Endodermal cell (in vitro differentiated cells): ENCODE measurements around the gene PPIL3. TPM values are rescaled to one million over a fixed set of nuclear protein-coding genes. Genes with fewer than 3 reads are reported as not detected.

ENCODE experiments used
- DNase-seq: peaks from one replicate; pipeline ENCODE4 v3.0.0-alpha.2; 2017
- H3K27ac ChIP-seq: 2 replicates; pipeline ENCODE4 v1.5.1; 2013; ENCODE audit warnings: mild to moderate bottlenecking, low read depth, low read length, moderate library complexity
- H3K27me3 ChIP-seq: 2 replicates; pipeline ENCODE4 v1.6.1; 2013; ENCODE audit warnings: mild to moderate bottlenecking, low read length, moderate library complexity; ENCODE audit not compliant: insufficient read depth, control insufficient read depth, poor library complexity, severe bottlenecking
- H3K36me3 ChIP-seq: 2 replicates; pipeline ENCODE4 v1.7.0; 2013; ENCODE audit warnings: mild to moderate bottlenecking, low read length, moderate library complexity; ENCODE audit not compliant: control insufficient read depth, insufficient read depth
- H3K4me1 ChIP-seq: one replicate; pipeline ENCODE4 v1.7.0; 2013; ENCODE audit warnings: low read length; ENCODE audit not compliant: control insufficient read depth, insufficient read depth
- H3K4me3 ChIP-seq: 2 replicates; pipeline ENCODE4 v1.5.1; 2013; ENCODE audit warnings: mild to moderate bottlenecking, low read length, moderate library complexity
- H3K9ac ChIP-seq: 2 replicates; pipeline ENCODE4 v1.6.1; 2013; ENCODE audit warnings: mild to moderate bottlenecking, low read length, moderate library complexity; ENCODE audit not compliant: poor library complexity, severe bottlenecking; ENCODE audit errors: extremely low read depth
- H3K9me3 ChIP-seq: 2 replicates; pipeline ENCODE4 v1.6.1; 2013; ENCODE audit warnings: mild to moderate bottlenecking, low read length, moderate library complexity; ENCODE audit not compliant: control insufficient read depth
- H3K27ac Mint-ChIP-seq: 2 replicates; pipeline ENCODE4 v1.8.0; 2020; ENCODE audit warnings: mixed read lengths
- H3K27me3 Mint-ChIP-seq: 2 replicates; pipeline ENCODE4 v1.8.0; 2021; ENCODE audit warnings: mild to moderate bottlenecking, mixed read lengths; ENCODE audit not compliant: insufficient read depth
- H3K36me3 Mint-ChIP-seq: 2 replicates; pipeline ENCODE4 v1.8.0; 2020; ENCODE audit warnings: low read depth, mixed read lengths
- H3K4me1 Mint-ChIP-seq: 2 replicates; pipeline ENCODE4 v1.8.0; 2020; ENCODE audit warnings: mixed read lengths
- H3K4me3 Mint-ChIP-seq: 2 replicates; pipeline ENCODE4 v1.8.0; 2020; ENCODE audit warnings: mild to moderate bottlenecking, moderate library complexity, mixed read lengths
- H3K9me3 Mint-ChIP-seq: 2 replicates; pipeline ENCODE4 v1.8.0; 2020; ENCODE audit warnings: mild to moderate bottlenecking, mixed read lengths
- CTCF ChIP-seq: fragments of 200-600 bp; sonication (generic); conservative IDR thresholded peaks from 2 replicates; pipeline ENCODE4 v1.5.0; 2021; ENCODE audit warnings: antibody characterized with exemption, mild to moderate bottlenecking
- WGBS, 2 experiments: methylation state at CpG; one replicate each; pipeline versions ENCODE4 v1.1.5 to v1.1.7; 2013; ENCODE audit warnings: missing lambda C conversion rate in 2 of 2, mixed read lengths in 1 of 2; ENCODE audit not compliant: insufficient coverage in 1 of 2, insufficient read length in 1 of 2; 5-methylcytosine and 5-hydroxymethylcytosine counted together
- long read RNA-seq, 4 experiments: library from polyadenylated mRNA in 2 of 4; library from RNA in 1 of 4; library from capped mRNA in 1 of 4; stranded (forward) in 3 of 4; unstranded in 1 of 4; transcript quantifications; one replicate each; pipeline ENCODE4 v2.0.0, GENCODE V29; 2020 to 2021; ENCODE audit warnings: inconsistent platforms in 1 of 4
- polyA plus RNA-seq, 2 experiments: library from polyadenylated mRNA; stranded (reverse); fragments of 50-300 nt; gene quantifications; one replicate each; pipeline ENCODE4 v1.2.3, GENCODE V29; 2013
- total RNA-seq, 2 donors: library from RNA; stranded (reverse); fragmentation: NEBNext Ultra II Directional in 1 of 2; extraction: Animal tissue kit (Norgen Biotek cat#: 25700) in 1 of 2; gene quantifications; 2 replicates in 1 of 2; 3 replicates in 1 of 2; pipeline ENCODE4 v1.2.1, GENCODE V29; 2021

Gene PPIL3
- total RNA-seq = 10 to 100 TPM; 51.2 to 60.5 TPM
- polyA plus RNA-seq (2013, experiment 1 of 2) = 68.6 TPM
- 64.6 TPM for polyA plus RNA-seq (2013, experiment 2 of 2)
- long read RNA-seq, experiment 1, transcript PPIL3-202 (7 exons, 1,194 nt) = major isoform, 7 of 20 reads
- long read RNA-seq, experiment 1, partial matches to known transcripts = 3 of 20 reads
- long read RNA-seq, experiment 1, other reads (novel, unspliced or antisense) = 7 of 20 reads
- long read RNA-seq, experiment 2, transcript PPIL3-202 (7 exons, 1,194 nt) = major isoform, 12 of 30 reads
- long read RNA-seq, experiment 2, partial matches to known transcripts = 0 of 30 reads
- long read RNA-seq, experiment 2, other reads (novel, unspliced or antisense) = 14 of 30 reads
- long read RNA-seq, experiment 3, transcript PPIL3-202 (7 exons, 1,194 nt) = major isoform, 21 of 42 reads
- long read RNA-seq, experiment 3, partial matches to known transcripts = 0 of 42 reads
- long read RNA-seq, experiment 3, other reads (novel, unspliced or antisense) = 14 of 42 reads
- long read RNA-seq, experiment 4, transcript PPIL3-201 (7 exons, 1,370 nt) = minor isoform, 5 of 89 reads
- long read RNA-seq, experiment 4, transcript PPIL3-202 (7 exons, 1,194 nt) = major isoform, 37 of 89 reads
- long read RNA-seq, experiment 4, transcript PPIL3-210 (6 exons, 1,222 nt) = minor isoform, 8 of 89 reads
- long read RNA-seq, experiment 4, partial matches to known transcripts = 1 of 89 reads
- long read RNA-seq, experiment 4, other reads (novel, unspliced or antisense) = 36 of 89 reads

DNA sequence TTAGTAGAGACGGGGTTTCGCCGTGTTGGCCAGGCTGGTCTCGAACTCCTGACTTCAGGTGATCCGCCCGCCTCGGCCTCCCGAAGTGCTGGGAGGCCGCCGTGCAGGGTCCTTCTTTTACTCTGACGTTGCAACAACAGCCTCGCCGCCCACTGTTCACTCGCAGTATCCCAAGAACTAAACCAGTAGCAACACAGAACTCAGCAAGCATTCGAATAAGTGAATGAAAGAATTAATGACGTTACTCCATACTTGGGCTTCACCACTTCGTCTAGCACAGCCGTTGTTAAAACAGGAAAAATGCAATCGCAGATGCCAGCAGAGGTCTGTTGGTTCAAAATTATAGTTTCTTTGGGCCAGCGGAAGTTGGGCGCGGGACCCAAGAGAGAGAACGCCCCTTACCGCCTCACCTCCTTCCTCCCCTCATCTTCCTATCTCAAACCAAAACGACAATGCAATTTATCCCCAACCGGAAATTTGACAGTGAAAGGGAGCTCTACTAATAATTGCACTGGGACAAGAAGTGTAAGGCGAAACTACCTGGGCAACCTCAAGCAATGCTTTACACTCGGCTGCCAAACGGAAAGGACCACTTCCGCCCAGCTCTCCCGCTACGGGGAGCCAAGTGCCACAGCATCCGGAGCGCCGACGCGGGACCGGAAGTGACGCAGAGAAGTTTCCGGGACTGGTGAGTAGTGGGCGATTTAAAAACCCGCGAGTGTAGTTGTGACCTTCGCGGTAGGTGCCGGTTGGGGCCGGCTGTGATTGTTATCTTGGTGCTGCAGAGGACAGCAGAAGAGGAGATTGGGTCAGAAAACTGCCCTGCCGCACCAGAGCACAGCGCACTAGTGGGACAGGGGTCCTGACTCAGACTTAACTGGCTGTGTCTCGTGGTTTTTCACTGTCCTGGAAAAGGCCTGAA is at the start of gene PPIL3, which contains the start of gene NIF3L1:
TSS of gene PPIL3 (minus strand) at position 374 of the 922 bp plus-strand sequence. CDS start 1,462 bp downstream, outside the sequence.
TSS of gene NIF3L1 (plus strand) at position 668 of the 922 bp plus-strand sequence. CDS start 2,573 bp downstream, outside the sequence.
- Histone ChIP-seq H3K27me3 (no peaks in the 10 kb centered on the region), H3K4me3 (peak within 1 kb of the TSS; percentile 96), H3K9me3 (no peaks in the 10 kb centered on the region), H3K36me3 (peaks cover 38% of the 10 kb centered on the region), H3K27ac (peak within 1 kb of the TSS; percentile 94), H3K9ac (peak within 1 kb of the TSS; percentile 97), H3K4me1 (no peaks in the 10 kb centered on the region)
- WGBS, 2 experiments = 0% methylated on average over 18 to 50 of the region's 50 CpGs
- DNase-seq = peak; percentile 99
- peak within 1 kb of the TSS; percentile 96 for H3K4me3 Mint-ChIP-seq
- peak; percentile 18 for TF ChIP-seq CTCF
- peaks cover 10% of the 10 kb centered on the region for H3K4me1 Mint-ChIP-seq
- peak within 1 kb of the TSS; percentile 100 for H3K27ac Mint-ChIP-seq
- H3K27me3 Mint-ChIP-seq = no peaks in the 10 kb centered on the region
- H3K36me3 Mint-ChIP-seq = peaks cover 19% of the 10 kb centered on the region
- no peaks in the 10 kb centered on the region for H3K9me3 Mint-ChIP-seq

- Histone ChIP-seq H3K36me3 (peaks cover 82% of the 10 kb centered on the region), H3K9ac (no peak overlapping the region), H3K4me3 (no peak overlapping the region), H3K27ac (no peak overlapping the region), H3K27me3 (no peaks in the 10 kb centered on the region), H3K4me1 (no peaks in the 10 kb centered on the region), H3K9me3 (no peaks in the 10 kb centered on the region)
- Mint-ChIP-seq H3K4me1 (no peaks in the 10 kb centered on the region), H3K4me3 (no peak overlapping the region), H3K9me3 (no peaks in the 10 kb centered on the region), H3K27me3 (no peaks in the 10 kb centered on the region), H3K27ac (no peak overlapping the region), H3K36me3 (peaks cover 54% of the 10 kb centered on the region)
- no peak for DNase-seq
- WGBS, 2 experiments = 93% methylated on average over 2 of the region's 3 CpGs; no CpG with 5 or more reads in 1 of the 2 experiments
- TF ChIP-seq CTCF = no peak
These were observed 42.2 kb upstream of the PPIL3 start for GRCh38 chr2:200930947-200931626.
